GM13977 (cell line): ENCODE results near the gene COL26A1.
"Not testable (repeated sequence)": the region's sequence is repeated elsewhere in the genome, so short reads cannot be mapped to it uniquely, and the experiment has no call there.

ENCODE experiments used
- DNase-seq: peaks from one replicate; pipeline ENCODE4 v3.0.0; 2012; ENCODE audit warnings: low spot score
- in situ Hi-C: fragments of 300-500 bp; cut with MboI; formaldehyde crosslinking; loops from one replicate; pipeline ENCODE4 v1.12.0; 2022; ENCODE audit warnings: low sequenced_read_pairs, low pct_unique_long_range_greater_than_20kb, mixed read lengths, inconsistent platforms; ENCODE audit not compliant: unreplicated experiment
- TF ChIP-seq, protein P1 (sequence below): IDR thresholded peaks from 2 replicates; pipeline ENCODE4 v1.5.1; 2012; ENCODE audit warnings: mild to moderate bottlenecking, control low read depth; ENCODE audit not compliant: insufficient read depth; ENCODE audit errors: extremely low read depth, missing control alignments

The COL26A1 gene

DNA sequence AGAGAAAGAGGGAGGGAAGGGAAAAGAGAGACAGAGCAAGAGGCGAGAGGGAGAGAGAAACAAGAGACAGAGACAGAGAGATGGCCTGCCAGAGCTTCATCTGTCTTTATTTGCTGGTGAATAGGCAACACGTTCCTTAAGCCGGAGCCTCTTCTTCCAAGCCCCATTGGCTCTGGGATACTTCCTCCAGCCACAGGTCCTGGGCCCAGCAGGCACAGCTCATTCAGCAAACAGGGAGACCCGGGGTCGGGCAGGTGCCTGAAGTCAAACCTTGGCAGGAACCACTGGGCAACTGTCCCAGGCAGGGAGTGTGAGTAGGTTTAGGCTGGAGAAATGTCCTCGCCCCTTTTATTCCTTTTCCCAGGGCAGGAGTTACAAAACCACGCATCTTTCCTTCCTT lies 198.2 kb downstream of the COL26A1 start:
- in situ Hi-C loops, result no loop called here
- TF ChIP-seq, protein P1, sequence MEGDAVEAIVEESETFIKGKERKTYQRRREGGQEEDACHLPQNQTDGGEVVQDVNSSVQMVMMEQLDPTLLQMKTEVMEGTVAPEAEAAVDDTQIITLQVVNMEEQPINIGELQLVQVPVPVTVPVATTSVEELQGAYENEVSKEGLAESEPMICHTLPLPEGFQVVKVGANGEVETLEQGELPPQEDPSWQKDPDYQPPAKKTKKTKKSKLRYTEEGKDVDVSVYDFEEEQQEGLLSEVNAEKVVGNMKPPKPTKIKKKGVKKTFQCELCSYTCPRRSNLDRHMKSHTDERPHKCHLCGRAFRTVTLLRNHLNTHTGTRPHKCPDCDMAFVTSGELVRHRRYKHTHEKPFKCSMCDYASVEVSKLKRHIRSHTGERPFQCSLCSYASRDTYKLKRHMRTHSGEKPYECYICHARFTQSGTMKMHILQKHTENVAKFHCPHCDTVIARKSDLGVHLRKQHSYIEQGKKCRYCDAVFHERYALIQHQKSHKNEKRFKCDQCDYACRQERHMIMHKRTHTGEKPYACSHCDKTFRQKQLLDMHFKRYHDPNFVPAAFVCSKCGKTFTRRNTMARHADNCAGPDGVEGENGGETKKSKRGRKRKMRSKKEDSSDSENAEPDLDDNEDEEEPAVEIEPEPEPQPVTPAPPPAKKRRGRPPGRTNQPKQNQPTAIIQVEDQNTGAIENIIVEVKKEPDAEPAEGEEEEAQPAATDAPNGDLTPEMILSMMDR, result no peak
- no peak for DNase-seq

DNA sequence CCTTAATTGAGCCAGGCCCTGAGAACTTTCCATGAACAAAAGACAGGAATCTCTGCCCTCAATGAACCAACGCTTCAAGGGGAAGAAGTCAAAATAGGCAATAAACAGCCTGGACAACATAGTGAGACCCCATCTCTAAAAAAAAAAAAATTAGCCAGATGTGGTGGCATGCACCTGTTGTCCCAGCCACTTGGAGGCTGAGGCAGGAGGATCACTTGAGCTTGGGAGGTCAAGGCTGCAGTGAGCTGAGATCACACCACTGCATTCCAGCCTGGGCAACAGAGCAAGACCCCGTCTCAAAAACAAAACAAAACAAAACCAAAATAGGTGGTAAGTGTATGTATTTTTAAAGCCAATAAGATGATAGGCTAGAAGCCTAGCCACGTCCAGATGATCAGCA lies 198.6 kb downstream of the COL26A1 start:
- in situ Hi-C loops, DNase-seq: not testable (repeated sequence)

DNA sequence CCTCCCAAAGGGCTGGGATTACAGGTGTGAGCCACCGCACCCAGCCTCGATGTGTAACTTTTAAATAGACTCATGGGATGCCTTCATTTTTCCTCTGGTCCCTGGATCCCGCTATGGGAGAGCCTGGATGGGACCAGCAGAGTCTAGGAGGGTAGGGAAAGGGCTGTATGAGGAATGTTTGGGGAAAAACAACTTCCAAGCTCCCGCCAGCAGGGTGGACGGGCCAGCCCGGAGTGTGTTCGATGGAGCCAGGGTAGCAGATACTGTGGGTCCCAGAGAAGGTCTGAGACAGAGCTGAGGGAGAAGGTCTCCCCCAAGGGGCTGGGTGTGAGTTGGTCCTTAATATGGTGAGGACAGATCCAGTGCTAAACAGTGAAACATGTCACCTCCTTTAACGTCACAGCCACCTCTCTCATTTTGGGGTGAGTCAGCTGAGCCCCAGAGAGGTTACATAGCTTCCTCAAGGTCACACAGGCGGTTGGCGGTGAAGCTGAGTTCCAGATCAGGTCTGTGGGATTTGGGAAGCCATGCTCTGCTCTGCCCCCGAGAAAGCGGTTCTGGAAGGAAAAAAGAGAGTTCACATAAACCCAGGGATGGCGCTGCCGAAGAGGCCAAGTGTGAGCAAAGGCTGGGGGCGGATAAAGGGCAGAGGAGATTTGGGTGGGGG lies 200.0 kb downstream of the COL26A1 start:
- in situ Hi-C loops, result no loop called here

DNA sequence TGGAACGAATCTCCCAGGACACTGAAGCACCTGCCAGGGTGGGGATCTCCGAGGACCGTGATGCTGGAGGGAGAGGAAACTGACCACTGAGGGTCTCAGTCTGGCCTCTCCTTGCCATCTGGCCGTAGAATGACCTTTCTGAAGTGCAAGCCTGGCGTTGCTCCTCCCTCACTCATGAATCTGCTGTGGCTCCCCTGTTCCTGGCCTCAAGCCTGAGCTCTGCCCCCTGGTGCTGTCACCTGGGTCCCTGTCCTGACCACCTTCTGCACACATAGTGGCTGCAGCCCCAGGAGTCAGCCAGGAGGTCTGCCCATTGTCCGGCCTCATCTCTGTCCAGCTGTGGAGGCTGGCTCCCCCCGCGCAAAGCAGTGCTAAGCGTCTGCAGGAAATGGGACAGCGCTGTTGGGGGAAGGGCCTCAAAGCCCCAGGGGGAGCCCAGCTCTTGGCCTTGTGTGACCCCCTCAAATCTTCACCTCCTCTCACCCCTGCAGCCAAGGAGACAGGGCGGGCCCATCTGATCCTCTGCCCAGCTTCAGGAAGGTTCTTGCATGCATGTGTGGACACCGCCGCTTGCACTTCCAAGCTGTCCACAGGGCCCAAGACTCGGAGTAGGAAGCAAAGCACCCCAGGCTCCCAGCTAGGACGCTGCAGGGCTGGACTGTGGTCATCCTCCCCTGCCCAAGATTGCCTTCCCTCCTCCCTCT lies 200.7 kb downstream of the COL26A1 start:
- in situ Hi-C loops, result no loop called here
- DNase-seq, result no peak
- TF ChIP-seq, protein P1, result no peak

More for the DNA sequence above, 200.0 kb downstream of the COL26A1 start:
- DNase-seq, result no peak
- TF ChIP-seq, protein P1, result no peak

DNA sequence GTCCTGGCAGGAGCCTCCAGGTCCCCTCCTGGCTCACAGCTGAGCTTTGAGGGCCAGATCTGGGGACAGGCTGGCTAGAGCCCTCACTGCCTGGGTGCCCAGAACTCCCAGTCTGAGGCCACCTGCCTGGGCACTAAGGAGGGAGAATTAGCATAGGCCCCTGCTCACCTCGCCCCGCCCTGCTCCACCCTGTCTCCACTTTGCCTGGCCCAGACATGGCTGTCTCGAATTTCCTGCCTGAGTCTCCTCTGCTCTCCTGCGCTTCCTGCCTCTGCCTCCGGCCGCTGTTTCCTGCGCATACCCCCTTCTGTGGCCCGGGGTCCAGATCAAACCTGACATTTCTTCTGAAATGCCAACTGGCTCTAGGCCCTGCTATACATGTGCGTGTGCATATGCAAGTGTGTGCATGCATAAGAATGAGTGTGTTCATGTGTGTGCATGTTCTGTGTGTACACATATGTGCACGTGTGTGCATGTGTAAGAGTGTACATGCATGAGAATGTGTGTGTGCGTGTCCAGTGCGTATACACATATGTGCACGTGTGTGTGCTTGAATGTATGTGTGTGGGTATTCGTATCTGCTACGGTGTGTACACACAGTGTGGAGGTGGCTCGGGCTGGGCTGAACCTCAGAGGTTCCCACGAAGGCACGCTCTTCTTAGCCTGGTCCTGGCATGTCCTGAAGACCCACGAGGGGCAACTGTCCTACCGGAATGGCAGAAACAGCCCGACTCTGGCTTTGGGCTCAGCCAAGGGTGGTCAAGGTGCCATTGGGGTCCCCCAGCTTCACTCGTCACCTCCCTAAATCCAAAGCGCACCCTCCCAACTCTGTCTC lies 201.5 kb downstream of the COL26A1 start:
- in situ Hi-C loops, result no loop called here
- TF ChIP-seq, protein P1, result no peak
- no peak for DNase-seq

DNA sequence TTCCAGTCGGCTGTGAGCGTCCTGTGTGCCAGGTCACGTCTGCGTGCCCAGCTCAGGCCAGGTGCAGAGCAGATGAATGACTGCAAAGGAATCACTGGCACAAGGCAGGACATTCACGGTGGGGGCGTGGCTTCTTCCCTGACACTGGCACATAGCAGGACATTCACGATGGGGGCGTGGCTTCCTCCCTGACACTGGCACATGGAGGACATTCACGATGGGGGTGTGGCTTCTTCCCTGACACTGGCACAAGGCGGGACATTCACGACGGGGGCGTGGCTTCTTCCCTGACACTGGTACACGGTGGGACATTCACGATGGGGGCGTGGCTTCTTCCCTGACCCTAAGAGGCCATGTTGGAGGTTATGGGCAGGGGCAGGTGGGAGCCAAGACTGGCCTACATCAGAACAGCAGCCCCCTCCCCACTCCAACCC lies 202.1 kb downstream of the COL26A1 start:
- TF ChIP-seq, protein P1, result no peak
- DNase-seq, result no peak
- in situ Hi-C loops, result no loop called here

DNA sequence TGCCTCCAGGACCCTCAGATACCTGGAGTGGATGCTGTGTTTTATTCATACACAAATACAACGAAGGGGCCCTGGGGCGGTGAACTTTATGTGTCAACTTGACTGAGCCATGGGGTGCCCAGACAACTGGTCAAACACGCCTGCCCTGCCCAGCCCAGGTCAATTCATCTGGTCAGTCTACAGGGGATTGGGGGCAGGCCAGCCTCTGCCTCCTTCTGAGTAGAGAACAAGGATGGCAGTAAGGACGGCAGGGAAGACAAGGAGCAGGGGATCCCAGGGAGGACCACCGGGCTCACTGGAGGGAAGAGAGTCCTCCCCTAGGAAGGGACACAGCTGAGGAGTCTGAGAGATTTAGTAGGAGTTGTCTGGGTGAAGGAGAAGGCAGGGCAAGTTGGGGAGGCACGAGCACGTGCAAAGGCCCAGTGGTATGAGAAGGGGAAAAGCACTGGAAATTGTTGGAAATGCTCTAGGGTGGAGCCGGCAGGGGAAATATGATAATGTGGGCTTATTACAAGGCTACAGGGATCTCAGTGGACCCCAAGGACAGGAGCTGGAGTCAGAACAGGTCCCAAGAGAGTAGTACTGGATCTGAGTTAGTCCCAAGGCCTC lies 203.0 kb downstream of the COL26A1 start:
- TF ChIP-seq, protein P1, result no peak
- DNase-seq, result no peak
- in situ Hi-C loops, result no loop called here
